ENCODE measurements around the gene MON1B. TPM values are rescaled to one million over a fixed set of nuclear protein-coding genes. Genes with fewer than 3 reads are reported as not detected.

Gene MON1B
- total and polyA plus RNA-seq, 10 of the 15 experiments (the other 5 are each of a cell fraction or from before 2014, with no cell fraction given), result 5.7 to 64.5 (median 21.7) TPM

- TF ChIP-seq, protein P1, sequence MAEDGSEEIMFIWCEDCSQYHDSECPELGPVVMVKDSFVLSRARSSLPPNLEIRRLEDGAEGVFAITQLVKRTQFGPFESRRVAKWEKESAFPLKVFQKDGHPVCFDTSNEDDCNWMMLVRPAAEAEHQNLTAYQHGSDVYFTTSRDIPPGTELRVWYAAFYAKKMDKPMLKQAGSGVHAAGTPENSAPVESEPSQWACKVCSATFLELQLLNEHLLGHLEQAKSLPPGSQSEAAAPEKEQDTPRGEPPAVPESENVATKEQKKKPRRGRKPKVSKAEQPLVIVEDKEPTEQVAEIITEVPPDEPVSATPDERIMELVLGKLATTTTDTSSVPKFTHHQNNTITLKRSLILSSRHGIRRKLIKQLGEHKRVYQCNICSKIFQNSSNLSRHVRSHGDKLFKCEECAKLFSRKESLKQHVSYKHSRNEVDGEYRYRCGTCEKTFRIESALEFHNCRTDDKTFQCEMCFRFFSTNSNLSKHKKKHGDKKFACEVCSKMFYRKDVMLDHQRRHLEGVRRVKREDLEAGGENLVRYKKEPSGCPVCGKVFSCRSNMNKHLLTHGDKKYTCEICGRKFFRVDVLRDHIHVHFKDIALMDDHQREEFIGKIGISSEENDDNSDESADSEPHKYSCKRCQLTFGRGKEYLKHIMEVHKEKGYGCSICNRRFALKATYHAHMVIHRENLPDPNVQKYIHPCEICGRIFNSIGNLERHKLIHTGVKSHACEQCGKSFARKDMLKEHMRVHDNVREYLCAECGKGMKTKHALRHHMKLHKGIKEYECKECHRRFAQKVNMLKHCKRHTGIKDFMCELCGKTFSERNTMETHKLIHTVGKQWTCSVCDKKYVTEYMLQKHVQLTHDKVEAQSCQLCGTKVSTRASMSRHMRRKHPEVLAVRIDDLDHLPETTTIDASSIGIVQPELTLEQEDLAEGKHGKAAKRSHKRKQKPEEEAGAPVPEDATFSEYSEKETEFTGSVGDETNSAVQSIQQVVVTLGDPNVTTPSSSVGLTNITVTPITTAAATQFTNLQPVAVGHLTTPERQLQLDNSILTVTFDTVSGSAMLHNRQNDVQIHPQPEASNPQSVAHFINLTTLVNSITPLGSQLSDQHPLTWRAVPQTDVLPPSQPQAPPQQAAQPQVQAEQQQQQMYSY (CRISPR knock-in tag; IDR thresholded peaks at IDR 0.05), result no peak
- TF ChIP-seq, protein P2, sequence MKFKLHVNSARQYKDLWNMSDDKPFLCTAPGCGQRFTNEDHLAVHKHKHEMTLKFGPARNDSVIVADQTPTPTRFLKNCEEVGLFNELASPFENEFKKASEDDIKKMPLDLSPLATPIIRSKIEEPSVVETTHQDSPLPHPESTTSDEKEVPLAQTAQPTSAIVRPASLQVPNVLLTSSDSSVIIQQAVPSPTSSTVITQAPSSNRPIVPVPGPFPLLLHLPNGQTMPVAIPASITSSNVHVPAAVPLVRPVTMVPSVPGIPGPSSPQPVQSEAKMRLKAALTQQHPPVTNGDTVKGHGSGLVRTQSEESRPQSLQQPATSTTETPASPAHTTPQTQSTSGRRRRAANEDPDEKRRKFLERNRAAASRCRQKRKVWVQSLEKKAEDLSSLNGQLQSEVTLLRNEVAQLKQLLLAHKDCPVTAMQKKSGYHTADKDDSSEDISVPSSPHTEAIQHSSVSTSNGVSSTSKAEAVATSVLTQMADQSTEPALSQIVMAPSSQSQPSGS (IDR thresholded peaks at IDR 0.05; ENCODE audit: low read length), result no peak
Measured at GRCh38 chr16:77193377-77193776, 2.4 kb downstream of the MON1B start (continued).

GRCh38 chr16:77194295-77195231 is 3.6 kb downstream of the MON1B start:
- H3K79me2 ChIP-seq (ENCODE audit: control insufficient read depth, insufficient read depth, low read length), result peaks cover 29% of the 10 kb centered on the region
- POLR2A ChIA-PET, result no interaction called here
- TF ChIP-seq, protein P3, sequence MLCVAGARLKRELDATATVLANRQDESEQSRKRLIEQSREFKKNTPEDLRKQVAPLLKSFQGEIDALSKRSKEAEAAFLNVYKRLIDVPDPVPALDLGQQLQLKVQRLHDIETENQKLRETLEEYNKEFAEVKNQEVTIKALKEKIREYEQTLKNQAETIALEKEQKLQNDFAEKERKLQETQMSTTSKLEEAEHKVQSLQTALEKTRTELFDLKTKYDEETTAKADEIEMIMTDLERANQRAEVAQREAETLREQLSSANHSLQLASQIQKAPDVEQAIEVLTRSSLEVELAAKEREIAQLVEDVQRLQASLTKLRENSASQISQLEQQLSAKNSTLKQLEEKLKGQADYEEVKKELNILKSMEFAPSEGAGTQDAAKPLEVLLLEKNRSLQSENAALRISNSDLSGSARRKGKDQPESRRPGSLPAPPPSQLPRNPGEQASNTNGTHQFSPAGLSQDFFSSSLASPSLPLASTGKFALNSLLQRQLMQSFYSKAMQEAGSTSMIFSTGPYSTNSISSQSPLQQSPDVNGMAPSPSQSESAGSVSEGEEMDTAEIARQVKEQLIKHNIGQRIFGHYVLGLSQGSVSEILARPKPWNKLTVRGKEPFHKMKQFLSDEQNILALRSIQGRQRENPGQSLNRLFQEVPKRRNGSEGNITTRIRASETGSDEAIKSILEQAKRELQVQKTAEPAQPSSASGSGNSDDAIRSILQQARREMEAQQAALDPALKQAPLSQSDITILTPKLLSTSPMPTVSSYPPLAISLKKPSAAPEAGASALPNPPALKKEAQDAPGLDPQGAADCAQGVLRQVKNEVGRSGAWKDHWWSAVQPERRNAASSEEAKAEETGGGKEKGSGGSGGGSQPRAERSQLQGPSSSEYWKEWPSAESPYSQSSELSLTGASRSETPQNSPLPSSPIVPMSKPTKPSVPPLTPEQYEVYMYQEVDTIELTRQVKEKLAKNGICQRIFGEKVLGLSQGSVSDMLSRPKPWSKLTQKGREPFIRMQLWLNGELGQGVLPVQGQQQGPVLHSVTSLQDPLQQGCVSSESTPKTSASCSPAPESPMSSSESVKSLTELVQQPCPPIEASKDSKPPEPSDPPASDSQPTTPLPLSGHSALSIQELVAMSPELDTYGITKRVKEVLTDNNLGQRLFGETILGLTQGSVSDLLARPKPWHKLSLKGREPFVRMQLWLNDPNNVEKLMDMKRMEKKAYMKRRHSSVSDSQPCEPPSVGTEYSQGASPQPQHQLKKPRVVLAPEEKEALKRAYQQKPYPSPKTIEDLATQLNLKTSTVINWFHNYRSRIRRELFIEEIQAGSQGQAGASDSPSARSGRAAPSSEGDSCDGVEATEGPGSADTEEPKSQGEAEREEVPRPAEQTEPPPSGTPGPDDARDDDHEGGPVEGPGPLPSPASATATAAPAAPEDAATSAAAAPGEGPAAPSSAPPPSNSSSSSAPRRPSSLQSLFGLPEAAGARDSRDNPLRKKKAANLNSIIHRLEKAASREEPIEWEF (IDR thresholded peaks at IDR 0.05; ENCODE audit: insufficient replicate concordance, low read depth, low read length), result no peak
- TF ChIP-seq ZNF24 (IDR thresholded peaks at IDR 0.05), result no peak
- no peak for TF ChIP-seq FOS (IDR thresholded peaks at IDR 0.05; ENCODE audit: borderline replicate concordance, extremely low read depth, insufficient read length)
- TF ChIP-seq, protein P4, sequence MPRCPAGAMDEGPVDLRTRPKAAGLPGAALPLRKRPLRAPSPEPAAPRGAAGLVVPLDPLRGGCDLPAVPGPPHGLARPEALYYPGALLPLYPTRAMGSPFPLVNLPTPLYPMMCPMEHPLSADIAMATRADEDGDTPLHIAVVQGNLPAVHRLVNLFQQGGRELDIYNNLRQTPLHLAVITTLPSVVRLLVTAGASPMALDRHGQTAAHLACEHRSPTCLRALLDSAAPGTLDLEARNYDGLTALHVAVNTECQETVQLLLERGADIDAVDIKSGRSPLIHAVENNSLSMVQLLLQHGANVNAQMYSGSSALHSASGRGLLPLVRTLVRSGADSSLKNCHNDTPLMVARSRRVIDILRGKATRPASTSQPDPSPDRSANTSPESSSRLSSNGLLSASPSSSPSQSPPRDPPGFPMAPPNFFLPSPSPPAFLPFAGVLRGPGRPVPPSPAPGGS (IDR thresholded peaks at IDR 0.05; ENCODE audit: borderline replicate concordance, insufficient read depth, low read depth, low read length, poor library complexity, severe bottlenecking), result peak; percentile 34

More at GRCh38 chr16:77194295-77195231, 3.6 kb downstream of the MON1B start:
- BruUV-seq (replicated peaks), result no TSS peak
- RAD21 ChIA-PET (ENCODE audit: unreplicated experiment), result no interaction called here
- DNase-seq (ENCODE audit: low read depth, low spot score), result no peak
- SMC1A ChIA-PET (ENCODE audit: uncharacterized antibody, unreplicated experiment), result no interaction called here
- CTCF ChIA-PET, result no interaction called here
- Histone ChIP-seq H3K4me1 (ENCODE audit: control insufficient read depth, insufficient read depth, low read length) (no peaks in the 10 kb centered on the region; the same call in 1 of the 2 replicates), H3K9me3 (replicated peaks; ENCODE audit: control insufficient read depth, insufficient read depth, low read length) (no peaks in the 10 kb centered on the region), H3K4me2 (ENCODE audit: control insufficient read depth, insufficient read depth) (no peak overlapping the region), H3K9ac (ENCODE audit: control insufficient read depth, insufficient read depth, low read length) (no peak overlapping the region), H3K36me3 (ENCODE audit: control insufficient read depth in 2 of 2, insufficient read depth in 2 of 2, low read length in 1 of 2) (peaks cover 18 to 20% of the 10 kb centered on the region in 2 experiments), H3K4me3 (no peak overlapping the region), H2AFZ (ENCODE audit: control insufficient read depth, low read depth, low read length) (no peak overlapping the region), H3K27me3 (replicated peaks in 1 of 2; ENCODE audit: control insufficient read depth in 2 of 2, insufficient read depth in 2 of 2, low read length in 1 of 2) (no peaks in the 10 kb centered on the region), H3K27ac (ENCODE audit: control insufficient read depth, insufficient read depth) (no peak overlapping the region), H4K20me1 (ENCODE audit: control insufficient read depth, insufficient read depth) (no peaks in the 10 kb centered on the region)
- no peak for FAIRE-seq
- WGBS (ENCODE audit: insufficient coverage, insufficient replicate concordance, low lambda C conversion rate, missing lambda C conversion rate), result 98% methylated on average over 41 of the region's 48 CpGs
- in situ Hi-C loops (cut with MboI), result loop anchor here (5.0 to 25.0 kb wide), 2 partner anchors 1547 to 1732 kb away; partner anchors contain the start of genes KARS1, TERF2IP and TMEM170A
- intact Hi-C loops (cut with micrococcal nuclease; ENCODE audit: unreplicated experiment), result loop anchor here (10.0 kb wide), 1 partner anchor 1540 kb away; no protein-coding TSS in a partner anchor
- ATAC-seq, result no peak

Data from GM12878 (cell line).